ENCODE results near the gene AKR7A3.
A peak's percentile ranks its signal among the peaks of the same experiment; 100 is the strongest.
"Not testable (repeated sequence)": the region's sequence is repeated elsewhere in the genome, so short reads cannot be mapped to it uniquely, and the experiment has no call there.

Gene AKR7A3

DNA sequence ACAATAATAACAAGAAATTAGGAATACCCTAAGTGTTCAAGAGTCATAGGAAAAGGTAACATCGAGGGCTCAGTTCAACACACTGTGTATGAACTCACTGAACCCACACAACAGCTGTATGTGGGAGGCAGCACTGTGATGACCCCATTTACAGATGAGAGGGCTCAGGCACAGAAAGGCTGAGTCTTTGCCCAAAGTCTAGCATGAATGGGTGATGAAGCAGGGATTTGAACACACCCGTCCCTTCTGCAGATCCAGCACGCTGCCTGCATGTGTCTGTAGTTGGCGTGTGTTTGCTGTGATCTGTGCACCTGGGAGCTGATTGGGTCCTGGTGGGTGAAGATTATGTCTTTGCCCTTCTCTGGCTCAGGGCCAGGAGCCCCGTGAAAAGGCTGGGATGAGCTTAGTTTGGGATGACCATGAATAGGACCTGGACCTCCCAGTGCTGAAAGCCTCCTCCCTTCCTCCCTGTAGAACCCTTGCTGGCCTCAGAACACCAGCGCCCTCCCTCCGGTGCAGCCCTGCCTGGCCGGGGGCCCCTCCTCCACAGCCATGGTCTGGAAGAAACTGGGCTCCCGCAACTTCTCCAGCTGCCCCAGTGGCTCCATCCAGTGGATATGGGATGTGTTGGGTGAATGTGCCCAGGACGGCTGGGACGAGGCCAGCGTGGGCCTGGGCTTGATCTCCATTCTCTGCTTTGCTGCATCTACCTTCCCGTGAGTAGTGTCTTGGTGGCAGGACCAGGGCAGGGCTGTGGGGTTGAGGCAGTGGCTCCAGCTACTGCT, 28.7 kb upstream of the AKR7A3 start:
- no peak for DNase-seq

DNA sequence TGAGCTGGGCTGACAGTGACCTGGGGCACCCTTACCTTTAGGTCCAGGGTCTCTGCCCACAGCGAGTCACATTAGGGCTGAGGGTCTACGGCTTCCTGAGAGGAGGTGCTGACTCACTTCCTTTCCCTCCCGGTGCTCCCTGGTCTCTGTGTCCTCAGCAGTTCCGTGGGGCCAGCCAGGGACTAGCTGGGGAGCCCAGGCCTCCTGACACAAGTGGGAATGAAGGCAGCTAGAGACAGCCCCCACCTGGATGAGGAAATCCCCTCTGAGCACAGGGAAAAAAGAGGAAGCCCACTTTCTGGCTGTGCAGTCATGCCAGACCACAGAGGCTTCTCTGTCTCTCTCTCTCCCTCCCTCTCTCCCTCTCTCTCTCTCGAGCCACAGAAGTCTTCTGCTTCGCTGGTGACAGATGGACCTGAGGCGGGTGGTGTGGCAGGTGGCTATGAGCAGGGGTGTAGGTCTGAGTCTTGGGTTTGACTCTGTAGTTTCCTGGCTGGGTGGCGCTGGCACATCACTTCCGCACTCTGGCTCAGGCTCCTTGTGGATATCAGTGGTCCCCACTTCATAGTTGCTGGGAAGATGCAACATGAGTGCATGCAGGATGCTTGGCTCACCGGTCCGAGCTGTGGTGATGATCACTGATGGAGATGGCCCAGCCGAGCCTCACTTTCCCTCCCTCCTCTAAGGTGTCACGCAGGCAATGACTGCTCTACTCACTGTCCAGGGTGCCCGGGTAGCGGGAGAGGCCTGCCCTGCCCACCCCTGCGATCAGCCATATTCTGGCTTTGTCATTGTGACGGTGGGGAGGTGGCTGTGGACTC, 27.0 kb upstream of the AKR7A3 start:
- no peak for DNase-seq

DNA sequence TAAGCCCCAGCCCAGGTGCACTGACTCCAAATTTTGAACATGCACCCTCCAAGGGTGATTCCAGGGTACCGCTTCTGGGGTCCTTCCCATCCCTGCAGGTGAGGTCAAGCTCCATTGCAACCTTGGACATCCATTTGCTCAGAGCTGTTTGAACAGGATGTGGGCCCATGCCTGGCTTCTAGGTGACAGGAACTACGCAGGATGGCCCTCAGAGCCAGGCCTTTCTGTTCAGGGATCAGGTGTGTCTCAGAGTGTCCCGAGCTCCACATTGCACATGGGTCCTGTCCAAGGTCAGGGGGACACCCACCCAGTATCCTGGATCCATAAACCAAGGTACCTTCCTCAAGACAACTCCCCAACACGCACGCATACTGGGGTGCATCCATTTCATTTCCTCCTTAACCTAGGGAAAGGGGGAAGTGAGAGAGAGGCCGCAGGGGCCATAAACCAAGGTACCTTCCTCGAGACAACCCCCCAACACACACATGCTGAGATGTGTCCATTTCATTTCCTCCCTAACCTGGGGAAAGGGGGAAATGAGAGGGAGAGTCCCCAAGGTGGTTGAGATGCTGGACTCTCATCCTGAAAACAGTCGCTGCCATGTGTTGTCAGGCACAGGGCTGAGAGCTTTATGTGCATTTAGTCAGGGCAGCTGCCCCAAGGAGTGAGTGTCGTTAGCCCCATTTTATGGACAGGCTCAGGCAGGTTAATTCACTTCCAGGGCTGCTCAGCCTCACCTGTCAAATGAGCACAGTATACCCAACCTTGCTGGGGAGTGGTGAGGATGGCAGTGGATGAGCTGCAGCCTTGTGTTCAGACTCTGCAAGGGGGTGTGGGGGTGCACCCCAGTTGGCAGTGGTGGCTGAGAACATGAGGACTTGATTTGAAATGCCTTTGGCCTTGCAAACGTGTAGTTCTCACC, 25.7 kb upstream of the AKR7A3 start:
- DNase-seq: no peak

DNA sequence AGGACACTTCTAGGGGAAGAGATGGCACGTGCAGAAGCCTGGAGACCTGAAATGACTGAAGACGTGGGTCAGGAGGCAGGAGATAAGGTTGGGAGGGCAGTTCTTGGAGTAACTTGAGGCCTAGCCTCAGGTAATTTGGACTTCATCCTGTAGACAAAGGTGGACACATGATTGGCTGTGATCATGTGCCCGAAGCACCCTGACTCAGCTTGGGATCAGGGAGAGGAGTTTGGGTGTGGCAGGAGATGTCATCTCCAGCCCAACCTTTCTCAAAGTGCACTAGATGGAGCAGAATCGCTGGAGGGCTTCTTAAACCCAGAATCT, 25.0 kb upstream of the AKR7A3 start:
- DNase-seq: no peak

DNA sequence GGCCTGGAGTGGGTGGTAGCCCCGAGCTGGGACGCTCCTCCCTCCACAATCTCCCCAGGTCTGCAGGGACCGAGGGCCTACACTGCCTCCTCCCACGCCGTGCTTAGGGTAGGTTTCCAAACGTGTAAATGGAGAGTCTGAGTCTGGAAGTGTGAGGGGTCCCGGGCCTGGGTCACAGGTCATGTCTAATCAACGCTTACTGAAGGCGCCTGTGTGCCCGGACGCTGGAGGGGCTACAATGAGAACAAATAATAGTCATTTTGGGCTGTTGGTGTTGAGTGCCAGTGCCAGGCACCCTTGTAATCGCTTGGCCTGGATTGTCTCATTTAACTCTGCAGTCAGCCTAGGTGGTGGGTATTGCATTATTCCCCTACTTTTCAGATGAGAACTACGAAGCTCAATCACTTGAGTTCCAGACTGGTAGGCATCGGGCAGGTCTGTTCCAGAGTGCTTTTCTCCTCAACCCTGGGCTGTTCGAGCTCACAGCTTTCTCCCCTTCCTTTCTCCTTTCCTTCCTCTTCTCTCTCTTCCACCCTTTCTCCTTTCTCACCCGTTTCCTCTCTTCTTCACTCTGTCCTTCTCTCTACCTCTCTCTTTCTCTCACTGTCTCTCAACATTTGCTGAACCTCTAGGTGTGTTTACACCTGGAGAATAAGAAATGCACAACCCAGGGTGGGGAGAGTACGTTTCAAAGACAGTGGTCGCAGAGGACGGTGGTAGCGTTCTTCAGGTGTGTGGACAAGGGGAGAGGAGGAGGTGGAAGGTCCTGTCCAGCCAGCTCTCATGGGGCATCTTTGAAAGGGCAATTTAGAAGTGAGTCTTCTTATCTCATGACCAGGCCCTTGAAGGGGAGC, 24.4 kb upstream of the AKR7A3 start:
- no peak for DNase-seq

DNA sequence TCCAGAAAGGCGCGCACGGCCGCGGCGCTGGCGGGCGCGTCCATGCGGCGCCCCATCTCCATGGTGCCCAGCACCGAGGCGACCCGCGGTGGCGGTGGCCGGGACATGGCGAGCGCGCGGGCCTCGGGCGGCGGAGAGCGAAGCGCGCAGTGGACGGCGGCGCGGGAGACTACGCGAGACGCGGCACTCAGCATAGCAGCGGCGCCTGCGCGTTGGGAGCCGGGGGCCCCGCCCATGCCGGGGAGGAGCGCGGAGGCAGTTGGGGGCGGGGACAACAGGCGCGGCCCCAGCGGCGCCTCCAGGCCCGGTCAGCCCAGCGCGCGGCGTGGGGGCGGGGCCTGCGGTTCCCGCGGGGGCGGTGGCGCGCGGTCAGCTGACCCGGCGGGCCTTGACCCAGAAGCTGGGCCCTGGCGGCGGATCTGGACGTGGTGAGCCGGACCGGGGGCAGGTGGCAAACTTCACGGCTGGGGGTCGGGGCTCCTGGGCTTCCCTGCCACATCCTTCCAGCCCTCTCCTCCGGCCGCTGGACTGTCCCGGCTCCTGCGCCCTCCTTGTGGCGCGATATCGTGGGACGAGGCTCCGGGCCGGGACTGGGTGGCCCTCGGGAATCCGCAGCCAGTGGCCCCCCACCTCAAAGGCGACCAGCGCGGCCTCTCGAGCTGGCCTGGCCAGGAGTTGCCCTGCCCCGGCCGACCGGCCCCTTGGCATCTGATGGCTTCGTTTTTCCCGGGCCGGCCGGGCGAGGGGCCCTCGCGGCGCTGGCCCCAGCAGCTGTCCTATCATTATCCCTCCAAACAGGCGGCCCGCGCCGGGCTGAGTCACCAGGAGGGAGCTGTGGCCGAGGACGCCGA, 23.6 kb upstream of the AKR7A3 start, which contains the start of the genes AKR7A2 and SLC66A1:
Gene AKR7A2, minus strand, starts transcription at position 214 of the 851 bp plus-strand sequence. Its CDS starts 20 bp downstream, at position 194.
Gene SLC66A1, plus strand, starts transcription at position 396 of the 851 bp plus-strand sequence. CDS start 5,352 bp downstream, outside the sequence.
- DNase-seq: peak; percentile 23

DNA sequence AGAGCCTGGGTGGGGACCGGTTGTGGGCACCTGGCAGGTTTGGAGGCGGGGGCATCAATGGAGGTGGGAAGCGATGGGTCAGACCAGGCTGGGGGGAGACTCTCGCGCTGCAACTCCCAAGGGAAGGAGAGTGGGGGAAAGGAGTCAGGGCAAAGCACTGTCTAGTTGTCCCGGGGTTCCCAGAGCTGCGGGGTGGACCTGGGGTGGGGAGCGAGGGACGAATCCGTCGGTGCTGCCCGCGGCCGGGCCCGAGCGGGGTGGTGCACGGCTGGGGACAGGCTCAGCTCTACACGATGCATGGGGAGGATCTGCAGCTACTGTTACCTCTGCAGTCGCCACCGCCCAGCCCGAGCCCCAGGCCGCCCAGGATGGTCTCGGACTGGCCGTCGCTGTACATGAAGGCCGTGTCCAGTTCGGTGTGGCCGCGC, 22.9 kb upstream of the AKR7A3 start:
- no peak for DNase-seq

DNA sequence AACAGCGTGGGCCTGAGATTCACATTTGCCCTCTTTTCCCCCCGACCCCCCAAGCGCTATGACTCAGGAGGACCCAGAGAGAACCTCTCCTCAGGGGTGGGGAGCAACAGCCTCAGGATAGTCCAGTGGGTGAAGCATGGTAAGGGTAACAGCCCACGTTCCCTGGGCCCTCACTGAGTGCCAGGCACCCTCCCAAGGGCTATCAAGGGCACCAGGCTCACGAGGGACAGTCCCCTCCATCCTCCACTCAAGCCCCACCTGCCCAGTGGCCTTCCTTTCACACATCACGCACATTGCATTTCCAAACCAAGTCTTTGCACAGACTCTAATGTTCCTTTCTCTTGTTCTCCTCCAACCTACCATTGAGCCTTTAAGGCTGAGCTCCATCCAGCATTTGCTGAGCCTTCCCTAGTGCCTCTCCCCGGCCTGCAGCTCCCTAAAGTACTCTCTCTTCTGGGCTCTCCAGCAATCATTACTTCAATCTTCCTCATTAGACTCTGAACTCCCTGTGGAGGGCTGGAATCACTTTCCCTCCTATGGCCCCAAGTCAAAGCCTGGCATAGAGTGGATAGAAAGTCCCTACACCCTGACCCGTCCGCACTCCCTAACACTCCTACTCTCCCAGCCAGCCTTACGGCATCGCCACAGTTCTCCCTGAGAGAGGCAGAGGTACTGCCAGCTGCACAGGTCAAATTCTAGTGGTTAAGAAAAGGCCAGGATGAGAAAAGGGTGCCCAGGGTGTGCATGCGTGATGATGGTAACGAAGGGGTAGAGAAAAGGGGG, 22.3 kb upstream of the AKR7A3 start:
- no peak for DNase-seq

DNA sequence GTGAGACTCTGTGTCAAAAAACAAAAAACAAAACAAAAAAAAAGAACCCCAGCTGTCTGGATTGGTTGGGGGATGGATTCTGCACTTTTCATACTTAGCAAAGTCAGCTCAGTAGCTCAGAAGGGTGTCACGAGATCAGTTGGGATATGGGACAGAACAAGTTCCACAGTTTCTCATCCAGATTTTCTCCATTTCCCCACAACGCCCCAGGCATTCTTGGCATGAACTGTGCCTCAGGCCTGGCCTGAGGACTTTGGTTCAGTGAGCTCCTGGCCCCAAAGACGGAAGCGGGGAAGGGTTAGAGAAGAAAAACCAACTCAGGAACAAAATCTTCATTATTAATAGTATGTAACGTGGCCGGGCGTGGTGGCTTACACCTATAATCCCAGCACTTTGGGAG, 21.5 kb upstream of the AKR7A3 start:
- no peak for DNase-seq

DNA sequence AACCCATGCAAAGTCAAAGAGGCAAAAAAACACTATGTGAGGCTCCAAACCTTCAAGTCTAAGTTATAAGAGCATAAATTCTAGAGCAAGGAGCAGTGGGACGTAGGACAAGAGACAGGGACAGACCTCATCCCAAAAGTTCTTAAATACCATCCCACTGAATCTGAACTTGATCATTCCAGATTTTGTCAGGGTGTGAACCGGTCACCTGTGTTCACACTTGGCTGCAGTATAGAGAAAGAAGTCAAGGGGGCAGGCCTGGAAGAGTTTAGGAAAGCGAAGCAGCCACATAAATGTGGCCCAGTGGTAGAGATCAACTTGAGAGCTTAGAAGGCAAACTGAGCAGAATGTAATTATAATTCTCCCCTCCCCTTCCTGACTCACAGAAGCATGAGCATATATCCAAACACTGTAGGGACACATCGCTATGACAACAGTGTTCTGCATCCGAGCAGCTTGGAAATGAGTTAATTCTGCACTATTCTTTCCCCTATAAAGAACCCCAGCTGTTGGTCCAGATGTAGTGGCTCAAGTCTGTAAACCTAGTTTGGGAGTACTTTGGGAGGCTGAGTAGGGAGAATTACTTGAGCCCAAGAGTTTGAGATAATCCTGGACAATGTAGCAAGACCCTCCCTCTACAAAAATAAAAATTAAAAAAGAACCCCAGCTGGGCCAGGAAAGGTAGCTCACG, 20.7 kb upstream of the AKR7A3 start:
- DNase-seq: no peak

DNA sequence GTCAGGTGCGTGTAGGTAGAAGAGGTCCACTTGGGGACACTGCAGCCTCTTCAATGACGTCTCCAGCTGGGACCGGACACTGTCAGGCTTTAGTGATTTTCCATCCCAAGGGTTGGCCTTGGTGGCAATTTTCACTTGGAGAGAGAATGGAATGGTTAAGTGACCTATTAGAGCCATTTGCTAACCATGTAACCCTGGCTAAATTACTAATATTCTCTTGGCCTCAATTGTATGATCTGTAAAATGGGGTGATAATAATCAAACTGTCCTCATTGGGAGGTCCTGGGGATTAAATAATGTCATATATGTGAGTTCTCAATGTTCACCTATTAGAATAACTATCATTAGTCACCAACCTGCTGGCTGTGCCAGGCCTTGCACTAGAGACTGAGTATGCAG, 19.9 kb upstream of the AKR7A3 start:
- DNase-seq: no peak

DNA sequence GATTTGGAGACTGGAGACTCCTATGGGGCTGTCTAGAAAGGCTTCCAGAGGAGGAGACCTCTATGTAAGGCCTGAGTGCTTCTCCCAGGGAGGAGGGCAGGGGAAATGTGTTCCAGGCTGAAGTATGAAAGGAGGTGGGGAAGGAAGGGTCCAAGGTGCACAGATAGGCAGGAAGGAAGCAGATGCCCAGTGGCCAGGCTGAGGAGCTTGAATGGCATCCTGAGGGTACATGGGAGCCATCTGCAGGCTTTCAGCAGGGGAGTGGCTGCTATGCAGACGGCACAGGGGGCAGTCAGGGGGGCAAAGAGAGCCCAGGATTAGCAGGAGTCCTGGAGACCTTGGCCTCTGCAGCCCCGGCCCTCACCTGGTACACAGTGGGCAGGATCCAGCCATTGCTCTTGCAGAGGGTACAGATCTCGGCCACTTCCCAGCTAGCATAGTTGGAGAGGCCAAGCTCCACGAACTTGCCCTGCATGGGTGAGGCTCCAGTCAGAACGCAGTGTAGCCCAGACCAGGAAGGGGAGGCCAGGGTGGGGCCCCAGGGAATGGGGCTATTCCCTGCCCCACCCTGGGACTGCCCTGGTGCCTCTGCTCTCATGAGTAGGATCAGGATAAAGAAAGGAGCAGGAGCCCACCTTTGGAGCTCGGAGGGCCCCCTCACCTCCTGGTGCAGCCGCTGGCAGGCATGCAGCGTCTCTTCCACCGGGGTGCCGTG, 19.4 kb upstream of the AKR7A3 start:
- DNase-seq: no peak

DNA sequence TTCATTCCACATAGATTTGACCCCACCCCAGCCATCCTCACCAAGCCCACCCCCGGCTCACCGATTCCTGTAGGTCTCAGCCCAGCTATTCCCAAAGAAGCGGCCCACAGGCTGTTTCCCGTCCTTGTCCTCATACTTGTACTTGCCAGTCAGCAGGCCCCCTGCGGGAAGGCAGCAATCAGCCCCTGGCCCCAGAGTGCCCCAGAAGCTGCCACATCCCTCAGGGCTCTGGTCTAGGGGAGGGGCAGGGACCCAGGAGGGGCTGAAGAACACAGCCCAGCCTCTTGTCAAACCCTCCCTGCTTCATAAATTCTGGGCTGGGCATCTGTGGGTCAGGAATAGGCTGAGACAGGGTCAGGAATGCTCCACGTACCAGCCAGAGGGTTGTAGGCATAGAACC, 18.4 kb upstream of the AKR7A3 start:
- DNase-seq: no peak

DNA sequence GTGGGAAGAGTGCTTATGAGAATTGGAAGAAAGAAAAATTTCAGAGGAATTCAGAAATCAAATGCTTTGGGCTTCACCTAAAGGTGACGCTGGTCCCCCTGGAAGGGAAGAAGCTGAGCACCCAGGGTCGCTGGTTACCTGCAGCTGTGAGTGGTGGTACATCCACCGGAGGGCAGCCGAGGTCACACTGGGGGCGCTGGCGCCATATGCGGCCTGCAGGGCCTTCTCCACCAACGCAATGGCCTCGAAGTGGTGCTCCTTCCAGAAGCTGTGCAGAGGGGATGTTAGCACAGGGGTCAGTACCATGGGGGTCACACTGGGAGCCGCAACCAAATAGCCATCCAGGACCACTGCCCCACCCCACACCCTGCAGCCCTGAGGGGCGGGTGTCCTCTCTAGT, 17.3 kb upstream of the AKR7A3 start:
- DNase-seq: no peak

DNA sequence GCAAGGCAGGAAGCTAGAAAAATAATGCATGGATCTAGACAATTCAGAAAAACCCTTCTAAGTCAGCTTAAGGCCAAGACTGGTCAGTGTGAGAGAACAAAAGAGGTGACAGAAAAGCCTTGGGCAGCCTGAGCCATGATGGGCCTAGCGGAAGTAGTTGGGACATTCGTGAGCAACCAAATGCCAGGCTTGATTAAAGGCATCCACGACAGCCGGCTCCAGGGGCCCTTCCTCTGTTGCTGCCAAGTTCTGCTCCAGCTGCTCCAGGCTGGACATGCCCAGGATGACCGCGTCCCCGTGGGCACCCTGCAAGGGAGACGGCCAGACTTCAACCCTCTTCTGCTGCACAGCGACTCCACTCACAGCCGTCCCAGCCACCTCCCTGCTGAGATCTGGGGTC, 15.5 kb upstream of the AKR7A3 start:
- DNase-seq: not testable (repeated sequence)

DNA sequence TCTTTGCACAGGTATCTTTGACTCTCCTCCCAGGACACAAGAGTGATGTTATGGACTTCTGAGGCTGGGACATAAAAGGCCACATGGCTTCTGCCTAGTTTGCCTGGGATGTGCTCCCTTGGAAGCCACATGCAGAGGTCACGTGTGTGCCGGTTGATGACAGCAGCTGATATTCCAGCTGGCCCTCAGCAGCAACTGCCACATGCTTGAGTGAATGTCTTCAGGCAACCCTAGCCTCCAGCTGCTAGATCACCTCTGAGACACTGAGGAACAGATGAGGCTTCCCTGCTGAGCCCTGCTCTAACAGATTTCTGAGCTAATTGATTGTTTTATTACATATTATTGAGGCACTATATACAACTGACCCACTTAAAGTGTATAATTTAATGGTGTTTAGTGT, 11.6 kb upstream of the AKR7A3 start:
- no peak for DNase-seq

DNA sequence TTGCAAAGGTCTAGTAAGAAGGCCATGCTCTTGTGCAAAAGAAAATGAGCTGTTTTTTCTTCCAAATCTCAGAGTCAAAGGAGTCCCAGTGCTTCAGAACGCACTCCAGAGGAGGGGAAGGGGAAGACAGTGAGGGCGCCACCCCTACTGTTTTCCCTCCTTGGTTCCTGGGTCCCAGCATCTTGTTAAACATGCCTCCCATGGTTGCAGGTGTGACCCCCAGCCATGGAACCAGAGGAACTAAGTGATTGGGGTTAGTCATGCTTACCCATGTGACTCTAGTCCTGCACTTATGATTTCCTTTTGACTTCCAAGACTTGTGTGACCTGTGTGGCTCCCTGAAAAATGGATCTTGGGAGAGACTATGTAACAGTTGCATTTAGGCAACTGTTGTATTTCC, 6.1 kb upstream of the AKR7A3 start:
- no peak for DNase-seq

DNA sequence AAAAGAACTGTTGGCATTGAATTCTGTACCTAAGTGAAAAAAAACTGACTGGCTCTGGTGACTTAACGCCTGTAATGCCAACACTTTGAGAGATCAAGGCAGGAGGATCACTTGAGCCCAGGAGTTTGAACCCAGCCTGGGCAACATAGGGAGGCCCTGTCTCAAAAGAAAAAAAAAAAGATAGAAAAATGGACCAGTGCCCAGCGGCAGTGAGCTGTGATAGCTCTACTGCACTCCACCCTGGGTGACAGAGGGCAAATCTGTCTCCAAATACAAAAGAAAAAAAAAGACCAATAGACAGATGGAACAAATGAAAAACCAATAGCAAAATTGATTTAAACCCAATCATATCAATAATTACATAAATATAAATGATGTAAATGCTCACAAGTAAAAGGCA, 674 bp upstream of the AKR7A3 start:
- no peak for DNase-seq

Data from NCI-H2029 treated with DMSO at 0.1 percent for 48 hours (cell line).